HepG2 (cell line): ENCODE results near the gene ZNF451. TPM values are rescaled to one million over a fixed set of nuclear protein-coding genes. Genes with fewer than 3 reads are reported as not detected.

ENCODE experiments used
- ARID5B ChIP-seq: IDR thresholded peaks from 2 replicates; pipeline ENCODE4 v1.4.0; 2020; ENCODE audit warnings: mild to moderate bottlenecking, missing genetic modification reagents
- BCL6 ChIP-seq: IDR thresholded peaks from 2 replicates; pipeline ENCODE4 v1.6.1; 2016; ENCODE audit warnings: missing genetic modification reagents, missing compliant biosample characterization
- CAMTA2 ChIP-seq: sonication (generic); formaldehyde crosslinking; IDR thresholded peaks from 2 replicates; pipeline ENCODE4 v1.4.0; 2020; ENCODE audit warnings: mild to moderate bottlenecking, missing genetic modification reagents, borderline replicate concordance
- EHMT2 ChIP-seq: fragments of 200-600 bp; sonication (generic); IDR thresholded peaks from 2 replicates; pipeline ENCODE4 v1.7.0; 2017; ENCODE audit warnings: antibody characterized with exemption, low read depth, low read length, borderline replicate concordance
- GZF1 ChIP-seq: sonication (generic); formaldehyde crosslinking; IDR thresholded peaks from 2 replicates; pipeline ENCODE4 v1.5.1; 2020; ENCODE audit warnings: mild to moderate bottlenecking, missing genetic modification reagents
- HNRNPK ChIP-seq: fragments of 200-400 bp; formaldehyde crosslinking; IDR thresholded peaks from 2 replicates; pipeline ENCODE4 v1.6.1; 2018; ENCODE audit warnings: low read length, low read depth, moderate library complexity, mild to moderate bottlenecking; ENCODE audit not compliant: poor library complexity, severe bottlenecking
- KLF11 ChIP-seq: IDR thresholded peaks from 2 replicates; pipeline ENCODE4 v1.6.1; 2016; ENCODE audit warnings: missing compliant biosample characterization
- NFE2L2 ChIP-seq: fragments of 150-350 bp; IDR thresholded peaks from 2 replicates; pipeline ENCODE4 v1.6.1; 2014; ENCODE audit warnings: low read length
- NFYB ChIP-seq: sonication (generic); formaldehyde crosslinking; IDR thresholded peaks from 2 replicates; pipeline ENCODE4 v1.4.0; 2020; ENCODE audit warnings: missing genetic modification reagents
- NR3C1 ChIP-seq: sonication (generic); formaldehyde crosslinking; IDR thresholded peaks from 2 replicates; pipeline ENCODE4 v1.4.0; 2020; ENCODE audit warnings: missing genetic modification reagents
- PTBP1 ChIP-seq: fragments of 200-400 bp; formaldehyde crosslinking; IDR thresholded peaks from 2 replicates; pipeline ENCODE4 v1.6.1; 2018; ENCODE audit warnings: low read length, low read depth; ENCODE audit not compliant: poor library complexity, severe bottlenecking
- SOX13 ChIP-seq, 3 experiments: fragments of 450-650 bp in 1 of 3; sonication (generic) in 1 of 3; formaldehyde crosslinking in 1 of 3; IDR thresholded peaks in 2 of 3; conservative IDR thresholded peaks in 1 of 3; 2 replicates each; pipeline versions ENCODE4 v1.5.0 to v1.6.1; 2016 to 2020; ENCODE audit warnings: antibody characterized with exemption in 1 of 3, mild to moderate bottlenecking in 1 of 3, missing compliant biosample characterization in 1 of 3, missing genetic modification reagents in 1 of 3, moderate library complexity in 1 of 3
- ZFP62 ChIP-seq: sonication (generic); formaldehyde crosslinking; IDR thresholded peaks from 2 replicates; pipeline ENCODE4 v1.4.0; 2020; ENCODE audit warnings: missing genetic modification reagents
- ZNF160 ChIP-seq: sonication (generic); formaldehyde crosslinking; IDR thresholded peaks from 2 replicates; pipeline ENCODE4 v1.8.0; 2022; ENCODE audit warnings: mild to moderate bottlenecking, inconsistent platforms, missing genetic modification reagents
- ZNF207 ChIP-seq: fragments of 450-650 bp; IDR thresholded peaks from 2 replicates; pipeline ENCODE4 v1.6.1; 2016; ENCODE audit warnings: antibody characterized with exemption, borderline replicate concordance
- ZNF460 ChIP-seq: sonication (generic); formaldehyde crosslinking; IDR thresholded peaks from 2 replicates; pipeline ENCODE4 v1.5.1; 2020; ENCODE audit warnings: missing genetic modification reagents, mild to moderate bottlenecking, borderline replicate concordance
- ZNF589 ChIP-seq: sonication (generic); formaldehyde crosslinking; conservative IDR thresholded peaks from 2 replicates; pipeline ENCODE4 v1.8.0; 2022; ENCODE audit warnings: mild to moderate bottlenecking, moderate library complexity, missing genetic modification reagents
- ZNF724P ChIP-seq: sonication (generic); formaldehyde crosslinking; IDR thresholded peaks from 2 replicates; pipeline ENCODE4 v1.8.0; 2022; ENCODE audit warnings: missing genetic modification reagents, borderline replicate concordance
- polyA plus RNA-seq, 8 experiments: library from polyadenylated mRNA; depleted of rRNA in 3 of 8; stranded (reverse) in 7 of 8; unstranded in 1 of 8; fragments of >200 nt; fragmentation: Illumina TruSeq in 4 of 8; extraction: Trizol in 4 of 8; gene quantifications; 2 replicates each; pipeline versions ENCODE4 v1.2.1 to v1.2.3, GENCODE V29; 2011 to 2016; ENCODE audit warnings: low read depth in 4 of 8, missing spikeins in 1 of 8, mixed read lengths in 1 of 8; ENCODE audit not compliant: insufficient read depth in 1 of 8
- total RNA-seq, 5 experiments: library from RNA; depleted of rRNA; stranded (reverse); fragments of >200 nt; fragmentation: Illumina TruSeq; extraction: Trizol; gene quantifications; 2 replicates each; pipeline ENCODE4 v1.2.3, GENCODE V29; 2016; ENCODE audit warnings: low read depth in 1 of 5
- TF ChIP-seq, protein P1 (sequence below): fragments of 450-650 bp; IDR thresholded peaks from 2 replicates; pipeline ENCODE4 v1.6.1; 2017; ENCODE audit warnings: mild to moderate bottlenecking
- TF ChIP-seq, protein P2 (sequence below): sonication (generic); formaldehyde crosslinking; IDR thresholded peaks from 2 replicates; pipeline ENCODE4 v1.5.0; 2020; ENCODE audit warnings: missing genetic modification reagents

The ZNF451 gene
- total and polyA plus RNA-seq, 2 of the 13 experiments (the other 11 are each of a cell fraction or from before 2014, with no cell fraction given): 32.1 to 65.7 TPM

- TF ChIP-seq SOX13 (IDR thresholded peaks at IDR 0.05) (no peak), SOX13 (CRISPR knock-in tag; conservative IDR thresholded peaks at IDR 0.05 in 1 of 2, IDR thresholded peaks at IDR 0.05 in 1 of 2) (peak in 1 of 2 experiments; percentile 72; a peak in 2 of 4 replicates), EHMT2 (no peak), HNRNPK (no peak), NR3C1 (no peak), NFE2L2 (no peak), CAMTA2 (CRISPR knock-in tag) (no peak), ZNF160 (CRISPR knock-in tag) (no peak), PTBP1 (no peak), ZNF589 (no peak), ZNF207 (no peak), NFYB (CRISPR knock-in tag) (no peak), ZFP62 (no peak), ZNF724P (CRISPR knock-in tag) (no peak), BCL6 (CRISPR knock-in tag) (peak; percentile 41; the same call in 1 of the 2 replicates), ZNF460 (CRISPR knock-in tag) (no peak), ARID5B (0 out of 2 replicates have a peak, but pooled peaks have one; percentile 12), GZF1 (no peak), KLF11 (CRISPR knock-in tag) (no peak)
- TF ChIP-seq, protein P1, sequence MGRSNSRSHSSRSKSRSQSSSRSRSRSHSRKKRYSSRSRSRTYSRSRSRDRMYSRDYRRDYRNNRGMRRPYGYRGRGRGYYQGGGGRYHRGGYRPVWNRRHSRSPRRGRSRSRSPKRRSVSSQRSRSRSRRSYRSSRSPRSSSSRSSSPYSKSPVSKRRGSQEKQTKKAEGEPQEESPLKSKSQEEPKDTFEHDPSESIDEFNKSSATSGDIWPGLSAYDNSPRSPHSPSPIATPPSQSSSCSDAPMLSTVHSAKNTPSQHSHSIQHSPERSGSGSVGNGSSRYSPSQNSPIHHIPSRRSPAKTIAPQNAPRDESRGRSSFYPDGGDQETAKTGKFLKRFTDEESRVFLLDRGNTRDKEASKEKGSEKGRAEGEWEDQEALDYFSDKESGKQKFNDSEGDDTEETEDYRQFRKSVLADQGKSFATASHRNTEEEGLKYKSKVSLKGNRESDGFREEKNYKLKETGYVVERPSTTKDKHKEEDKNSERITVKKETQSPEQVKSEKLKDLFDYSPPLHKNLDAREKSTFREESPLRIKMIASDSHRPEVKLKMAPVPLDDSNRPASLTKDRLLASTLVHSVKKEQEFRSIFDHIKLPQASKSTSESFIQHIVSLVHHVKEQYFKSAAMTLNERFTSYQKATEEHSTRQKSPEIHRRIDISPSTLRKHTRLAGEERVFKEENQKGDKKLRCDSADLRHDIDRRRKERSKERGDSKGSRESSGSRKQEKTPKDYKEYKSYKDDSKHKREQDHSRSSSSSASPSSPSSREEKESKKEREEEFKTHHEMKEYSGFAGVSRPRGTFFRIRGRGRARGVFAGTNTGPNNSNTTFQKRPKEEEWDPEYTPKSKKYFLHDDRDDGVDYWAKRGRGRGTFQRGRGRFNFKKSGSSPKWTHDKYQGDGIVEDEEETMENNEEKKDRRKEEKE: no peak
- TF ChIP-seq, protein P2, sequence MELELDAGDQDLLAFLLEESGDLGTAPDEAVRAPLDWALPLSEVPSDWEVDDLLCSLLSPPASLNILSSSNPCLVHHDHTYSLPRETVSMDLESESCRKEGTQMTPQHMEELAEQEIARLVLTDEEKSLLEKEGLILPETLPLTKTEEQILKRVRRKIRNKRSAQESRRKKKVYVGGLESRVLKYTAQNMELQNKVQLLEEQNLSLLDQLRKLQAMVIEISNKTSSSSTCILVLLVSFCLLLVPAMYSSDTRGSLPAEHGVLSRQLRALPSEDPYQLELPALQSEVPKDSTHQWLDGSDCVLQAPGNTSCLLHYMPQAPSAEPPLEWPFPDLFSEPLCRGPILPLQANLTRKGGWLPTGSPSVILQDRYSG (CRISPR knock-in tag): no peak
These were observed 37.8 kb downstream of the ZNF451 start (continued) for GRCh38 chr6:57127763-57128162.
